ENCODE results near the gene KHK. TPM values are rescaled to one million over a fixed set of nuclear protein-coding genes. Genes with fewer than 3 reads are reported as not detected.
A peak's percentile ranks its signal among the peaks of the same experiment; 100 is the strongest.

Gene KHK
- total and polyA plus RNA-seq, 8 donors = 5.1 to 16.2 (median 7.4) TPM

GRCh38 chr2:27122791-27123190 lies 36.2 kb downstream of the KHK start:
- no peak for ATAC-seq
- peaks cover 0 to 8% (median 3%) of the 10 kb centered on the region in 3 donors for H3K4me1 ChIP-seq
- H3K9me3 ChIP-seq = no peaks in the 10 kb centered on the region
- no peak overlapping the region for H3K27ac ChIP-seq
- H3K36me3 ChIP-seq = no peaks in the 10 kb centered on the region
- DNase-seq = no peak
- 83 to 92% methylated on average over 7 of the region's 7 CpGs for WGBS, 2 donors
- no peak for TF ChIP-seq CTCF (IDR thresholded peaks at IDR 0.05)
- no peak overlapping the region for H3K4me3 ChIP-seq
- intact Hi-C loops (cut with DNase I) = no loop called here
- H3K27me3 ChIP-seq = peaks cover 0 to 6% (median 0%) of the 10 kb centered on the region in 4 donors
- FAIRE-seq = no peak

- intact Hi-C loops (cut with DNase I) = no loop called here
- H3K27ac ChIP-seq = no peak within 1 kb of the TSS
- peaks cover 0 to 4% (median 1%) of the 10 kb centered on the region in 3 donors for H3K4me1 ChIP-seq
- H3K36me3 ChIP-seq = no peaks in the 10 kb centered on the region
- WGBS, 2 donors = 5 to 6% methylated on average over 46 to 47 of the region's 47 CpGs
- no peaks in the 10 kb centered on the region for H3K27me3 ChIP-seq
- TF ChIP-seq CTCF (IDR thresholded peaks at IDR 0.05) = no peak
- H3K9me3 ChIP-seq = no peaks in the 10 kb centered on the region
- peak within 1 kb of the TSS; percentile 28 to 60 (median 52) for H3K4me3 ChIP-seq
- DNase-seq (peak; percentile 44 to 87 (median 66)), ATAC-seq (peak; percentile 78 to 99 (median 88)), FAIRE-seq (no peak)
These were observed 37.0 kb downstream of the KHK start, which contains the start of gene ABHD1 for GRCh38 chr2:27123302-27124150. ABHD1 (plus strand) TSS chr2:27123815; CDS start chr2:27123949, 134 bp downstream.

- DNase-seq = no peak
- Histone ChIP-seq H3K27ac (no peak overlapping the region), H3K36me3 (no peaks in the 10 kb centered on the region), H3K27me3 (no peaks in the 10 kb centered on the region), H3K4me1 (peaks cover 0 to 4% (median 0%) of the 10 kb centered on the region in 3 donors), H3K9me3 (no peaks in the 10 kb centered on the region), H3K4me3 (no peak overlapping the region)
- 81 to 82% methylated on average over 3 of the region's 3 CpGs for WGBS, 2 donors
- intact Hi-C loops (cut with DNase I) = no loop called here
- ATAC-seq = no peak
- no peak for TF ChIP-seq CTCF (IDR thresholded peaks at IDR 0.05)
- no peak for FAIRE-seq
These were observed 38.5 kb downstream of the KHK start for GRCh38 chr2:27125104-27125503.

- ATAC-seq (no peak), FAIRE-seq (no peak), DNase-seq (no peak)
- no peaks in the 10 kb centered on the region for H3K9me3 ChIP-seq
- H3K4me1 ChIP-seq = peaks cover 0 to 4% (median 0%) of the 10 kb centered on the region in 3 donors
- H3K36me3 ChIP-seq = peaks cover 4 to 10% (median 9%) of the 10 kb centered on the region in 3 donors
- no peak overlapping the region for H3K4me3 ChIP-seq
- H3K27ac ChIP-seq = no peak overlapping the region
- 33 to 46% methylated on average over 5 of the region's 5 CpGs for WGBS, 2 donors
- no peaks in the 10 kb centered on the region for H3K27me3 ChIP-seq
- no peak for TF ChIP-seq CTCF (IDR thresholded peaks at IDR 0.05)
- intact Hi-C loops (cut with DNase I) = no loop called here
These were observed 39.7 kb downstream of the KHK start for GRCh38 chr2:27126252-27126710.

All from pancreas (tissue), 10 donors.